SU-DHL-6 (cell line): ENCODE data around the gene TEC.

Experiments used
- H2AFZ ChIP-seq: fragments of 200-600 bp; sonication (generic); 2 replicates; pipeline ENCODE4 v1.6.1; 2014; ENCODE audit warnings: low read depth, mild to moderate bottlenecking, moderate library complexity, mixed read lengths, antibody characterized with exemption, low read length; ENCODE audit not compliant: severe bottlenecking
- H3F3A ChIP-seq: fragments of 200-600 bp; shearing (Covaris generic); 2 replicates; pipeline ENCODE4 v1.6.0; 2016; ENCODE audit warnings: antibody characterized with exemption, mild to moderate bottlenecking; ENCODE audit not compliant: insufficient read depth
- H3K27ac ChIP-seq: fragments of 200-600 bp; sonication (generic); 2 replicates; pipeline ENCODE4 v1.5.1; 2016; ENCODE audit warnings: low read depth, mild to moderate bottlenecking, low read length, moderate library complexity, mixed read lengths
- H3K27me3 ChIP-seq: fragments of 200-600 bp; sonication (generic), shearing (Covaris generic); 2 replicates; pipeline ENCODE4 v1.6.0; 2014; ENCODE audit warnings: mild to moderate bottlenecking, low read length
- H3K36me3 ChIP-seq: fragments of 200-600 bp; sonication (generic); 2 replicates; pipeline ENCODE4 v1.6.1; 2014; ENCODE audit warnings: mild to moderate bottlenecking, low read length, mixed read lengths
- H3K4me2 ChIP-seq: fragments of 300-600, 200-600 bp; shearing (Covaris generic), sonication (generic); 2 replicates; pipeline ENCODE4 v1.6.0; 2014; ENCODE audit warnings: low read length, low read depth, mild to moderate bottlenecking; ENCODE audit not compliant: poor library complexity, severe bottlenecking
- H3K4me3 ChIP-seq: fragments of 200-600 bp; sonication (generic); 2 replicates; pipeline ENCODE4 v1.5.1; 2014; ENCODE audit warnings: antibody characterized with exemption, low read length, mild to moderate bottlenecking, mixed read lengths; ENCODE audit not compliant: insufficient read depth, poor library complexity, severe bottlenecking
- H3K79me2 ChIP-seq: fragments of 200-600 bp; sonication (generic); 2 replicates; pipeline ENCODE4 v1.6.1; 2014; ENCODE audit warnings: mild to moderate bottlenecking, low read length, moderate library complexity; ENCODE audit not compliant: insufficient read depth
- H3K9ac ChIP-seq: fragments of 200-600 bp; sonication (generic); 2 replicates; pipeline ENCODE4 v1.7.0; 2014; ENCODE audit warnings: mild to moderate bottlenecking, low read length
- H3K9me2 ChIP-seq: fragments of 200-600 bp; sonication (generic); replicated peaks from 2 replicates; pipeline ENCODE4 v1.6.1; 2014; ENCODE audit warnings: low read length; ENCODE audit not compliant: insufficient read depth
- H3K9me3 ChIP-seq: fragments of 200-600 bp; sonication (generic); 2 replicates; pipeline ENCODE4 v1.6.1; 2014; ENCODE audit warnings: low read length, mixed read lengths; ENCODE audit not compliant: insufficient read depth
- H4K20me1 ChIP-seq: fragments of 200-600 bp; sonication (generic); 2 replicates; pipeline ENCODE4 v1.6.1; 2014; ENCODE audit warnings: low read depth, mild to moderate bottlenecking, antibody characterized with exemption, low read length, moderate library complexity, mixed read lengths
- EZH2phosphoT487 ChIP-seq: fragments of 200-600 bp; sonication (generic), shearing (Covaris generic); conservative IDR thresholded peaks from 2 replicates; pipeline ENCODE4 v1.6.1; 2018; ENCODE audit warnings: mild to moderate bottlenecking, antibody characterized with exemption, low read length, moderate library complexity, mixed read lengths
- TF ChIP-seq, protein P1 (sequence below): fragments of 200-600 bp; sonication (generic); IDR thresholded peaks from one replicate; pipeline ENCODE4 v1.5.1; 2017; ENCODE audit warnings: antibody characterized with exemption, mild to moderate bottlenecking, low read length, moderate library complexity; ENCODE audit not compliant: insufficient read depth, poor library complexity, severe bottlenecking

TEC gene

DNA sequence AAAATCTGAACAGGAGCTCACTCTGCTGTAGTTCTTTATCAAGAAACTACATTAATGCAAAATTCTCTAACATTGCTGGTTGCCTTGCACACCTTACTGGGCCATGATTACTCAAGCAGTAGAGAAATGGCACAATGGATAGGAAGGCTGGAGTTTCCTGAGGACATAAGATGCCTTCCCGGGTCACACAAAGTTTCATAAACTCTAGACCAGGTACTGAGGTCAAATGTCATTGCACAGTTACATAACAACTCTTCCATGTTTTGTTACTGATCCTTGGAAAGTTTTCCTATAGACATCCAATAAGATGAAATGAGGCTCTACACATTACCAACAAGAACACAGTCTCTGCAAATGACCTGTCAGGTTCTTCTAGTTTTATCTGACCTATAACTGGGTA, 9.9 kb downstream of the TEC start:
- Histone ChIP-seq H3F3A (peaks cover 19% of the 10 kb centered on the region; the same call in 1 of the 2 replicates), H3K4me2 (no peak overlapping the region), H3K79me2 (peaks cover 100% of the 10 kb centered on the region), H2AFZ (no peak overlapping the region), H3K27ac (no peak overlapping the region), H3K36me3 (no peaks in the 10 kb centered on the region), H3K27me3 (no peaks in the 10 kb centered on the region), H4K20me1 (peaks cover 11% of the 10 kb centered on the region; the same call in 1 of the 2 replicates), H3K4me3 (no peak overlapping the region), H3K9me3 (no peaks in the 10 kb centered on the region), H3K9me2 (no peaks in the 10 kb centered on the region), H3K9ac (no peak overlapping the region)
- TF ChIP-seq, protein P1, sequence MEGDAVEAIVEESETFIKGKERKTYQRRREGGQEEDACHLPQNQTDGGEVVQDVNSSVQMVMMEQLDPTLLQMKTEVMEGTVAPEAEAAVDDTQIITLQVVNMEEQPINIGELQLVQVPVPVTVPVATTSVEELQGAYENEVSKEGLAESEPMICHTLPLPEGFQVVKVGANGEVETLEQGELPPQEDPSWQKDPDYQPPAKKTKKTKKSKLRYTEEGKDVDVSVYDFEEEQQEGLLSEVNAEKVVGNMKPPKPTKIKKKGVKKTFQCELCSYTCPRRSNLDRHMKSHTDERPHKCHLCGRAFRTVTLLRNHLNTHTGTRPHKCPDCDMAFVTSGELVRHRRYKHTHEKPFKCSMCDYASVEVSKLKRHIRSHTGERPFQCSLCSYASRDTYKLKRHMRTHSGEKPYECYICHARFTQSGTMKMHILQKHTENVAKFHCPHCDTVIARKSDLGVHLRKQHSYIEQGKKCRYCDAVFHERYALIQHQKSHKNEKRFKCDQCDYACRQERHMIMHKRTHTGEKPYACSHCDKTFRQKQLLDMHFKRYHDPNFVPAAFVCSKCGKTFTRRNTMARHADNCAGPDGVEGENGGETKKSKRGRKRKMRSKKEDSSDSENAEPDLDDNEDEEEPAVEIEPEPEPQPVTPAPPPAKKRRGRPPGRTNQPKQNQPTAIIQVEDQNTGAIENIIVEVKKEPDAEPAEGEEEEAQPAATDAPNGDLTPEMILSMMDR: no peak
- TF ChIP-seq EZH2phosphoT487: no peak

DNA sequence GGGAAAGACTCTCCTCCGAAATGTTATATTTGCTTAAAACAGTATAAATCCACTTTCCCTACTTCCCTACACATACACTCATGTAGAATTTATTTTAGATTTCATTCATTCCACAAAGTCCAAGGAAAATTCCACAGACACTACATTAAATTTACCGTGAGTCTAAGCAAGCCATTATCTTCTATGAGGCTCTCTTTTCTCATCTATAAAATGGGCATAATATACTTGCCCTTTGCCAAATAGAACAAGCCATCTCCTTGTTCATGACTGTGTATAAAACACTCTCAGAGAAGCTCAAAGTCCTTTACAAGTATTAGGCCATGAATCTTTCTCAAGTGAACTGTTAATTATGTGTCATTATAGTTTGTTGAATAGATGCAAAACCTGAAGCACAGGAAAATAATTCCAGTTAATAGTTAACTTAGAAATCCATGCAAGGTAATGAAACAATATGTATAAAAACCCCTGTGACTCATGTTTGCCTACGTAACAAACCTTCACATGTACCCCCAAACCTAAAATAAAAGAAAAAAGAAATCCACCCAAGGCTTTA, 10.7 kb downstream of the TEC start:
- Histone ChIP-seq H3K9me3 (no peaks in the 10 kb centered on the region), H2AFZ (no peak overlapping the region)

DNA sequence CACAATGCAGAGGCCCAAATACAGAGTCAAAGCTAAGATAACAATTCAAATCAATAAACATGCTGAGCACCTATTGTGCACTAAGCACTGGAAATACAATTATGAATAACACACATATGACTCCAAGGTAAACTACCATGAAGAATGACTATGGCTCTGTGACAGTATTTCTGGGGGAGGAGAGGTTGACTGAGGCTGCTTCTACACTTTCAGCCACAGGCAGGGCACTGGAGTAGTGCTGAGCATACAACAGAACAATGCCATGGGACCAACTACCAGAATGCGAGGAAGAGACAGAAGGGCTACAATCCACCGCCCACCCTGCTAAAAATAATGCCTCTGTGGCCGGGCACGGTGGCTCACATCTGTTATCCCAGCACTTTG, 13.7 kb downstream of the TEC start:
- no peak overlapping the region for H3K4me3 ChIP-seq
- H3K9me3 ChIP-seq: no peaks in the 10 kb centered on the region
- 0 out of 2 replicates have a peak, but pooled peaks cover 11% of the 10 kb centered on the region for H3F3A ChIP-seq
- peaks cover 23% of the 10 kb centered on the region; the same call in 1 of the 2 replicates for H4K20me1 ChIP-seq
- H3K27ac ChIP-seq: no peak overlapping the region
- TF ChIP-seq, protein P1: no peak
- TF ChIP-seq EZH2phosphoT487: no peak
- H3K4me2 ChIP-seq: no peak overlapping the region
- H3K9me2 ChIP-seq: no peaks in the 10 kb centered on the region
- H3K79me2 ChIP-seq: peaks cover 100% of the 10 kb centered on the region
- H2AFZ ChIP-seq: no peak overlapping the region
- no peak overlapping the region for H3K9ac ChIP-seq
- no peaks in the 10 kb centered on the region; the same call in 1 of the 2 replicates for H3K36me3 ChIP-seq
- H3K27me3 ChIP-seq: no peaks in the 10 kb centered on the region

More for the DNA sequence above, 10.7 kb downstream of the TEC start:
- TF ChIP-seq EZH2phosphoT487: no peak
- TF ChIP-seq, protein P1: no peak
- Histone ChIP-seq H3K4me3 (no peak overlapping the region), H3K27me3 (no peaks in the 10 kb centered on the region), H3K9ac (no peak overlapping the region), H3K9me2 (no peaks in the 10 kb centered on the region), H3F3A (peaks cover 19% of the 10 kb centered on the region; the same call in 1 of the 2 replicates), H3K27ac (no peak overlapping the region; the same call in 1 of the 2 replicates), H4K20me1 (peaks cover 16% of the 10 kb centered on the region; the same call in 1 of the 2 replicates), H3K36me3 (no peaks in the 10 kb centered on the region), H3K79me2 (peaks cover 100% of the 10 kb centered on the region), H3K4me2 (no peak overlapping the region)
